K562 (cell line): ENCODE data around the gene CENPA. TPM values are rescaled to one million over a fixed set of nuclear protein-coding genes. Genes with fewer than 3 reads are reported as not detected.

Experiments
- ASH1L ChIP-seq: fragments of 450-650 bp; IDR thresholded peaks from 2 replicates; pipeline ENCODE4 v1.6.1; 2018; ENCODE audit warnings: borderline replicate concordance, mild to moderate bottlenecking, low read depth; ENCODE audit not compliant: partially characterized antibody
- ATF7 ChIP-seq: fragments of 450-650 bp; IDR thresholded peaks from 2 replicates; pipeline ENCODE4 v1.7.1; 2014; ENCODE audit warnings: mild to moderate bottlenecking, moderate library complexity
- CXXC5 ChIP-seq: fragments of 250-450 bp; sonication (Bioruptor Pico); IDR thresholded peaks from 2 replicates; pipeline ENCODE4 v1.8.0; 2022; ENCODE audit warnings: inconsistent platforms, mild to moderate bottlenecking, moderate library complexity
- E2F4 ChIP-seq: sonication (generic); formaldehyde crosslinking; IDR thresholded peaks from 2 replicates; pipeline ENCODE4 v1.8.0; 2022; ENCODE audit warnings: mild to moderate bottlenecking, low read depth, missing genetic modification reagents
- FUS ChIP-seq: fragments of 200-400 bp; formaldehyde crosslinking; optimal IDR thresholded peaks from 2 replicates; pipeline ENCODE3; 2017; ENCODE audit warnings: low read depth, low read length
- HMGXB4 ChIP-seq: sonication (generic); formaldehyde crosslinking; IDR thresholded peaks from 2 replicates; pipeline ENCODE4 v1.8.1; 2023; ENCODE audit warnings: mild to moderate bottlenecking, missing genetic modification reagents
- JUN ChIP-seq, 2 experiments: sonication (generic) in 1 of 2; formaldehyde crosslinking in 1 of 2; IDR thresholded peaks; 2 replicates each; pipeline versions ENCODE4 v1.6.1 to v1.8.0; 2012 to 2022; ENCODE audit warnings: borderline replicate concordance in 2 of 2, mild to moderate bottlenecking in 2 of 2, improper control_type of control experiment in 1 of 2, low read depth in 1 of 2, low read length in 1 of 2, missing genetic modification reagents in 1 of 2
- L3MBTL2 ChIP-seq: fragments of 450-650 bp; IDR thresholded peaks from 2 replicates; pipeline ENCODE4 v1.6.1; 2016; ENCODE audit warnings: mild to moderate bottlenecking, moderate library complexity
- MBD1 ChIP-seq: fragments of 250-450 bp; sonication (Bioruptor Pico); IDR thresholded peaks from 2 replicates; pipeline ENCODE4 v1.8.0; 2022; ENCODE audit warnings: inconsistent platforms
- NONO ChIP-seq, 2 experiments: fragments of 200-400 bp in 1 of 2; fragments of 450-650 bp in 1 of 2; formaldehyde crosslinking in 1 of 2; IDR thresholded peaks; 2 replicates each; pipeline ENCODE4 v1.6.1; 2017; ENCODE audit warnings: low read depth in 2 of 2, mild to moderate bottlenecking in 2 of 2, moderate library complexity in 2 of 2, low read length in 1 of 2
- PHB ChIP-seq: fragments of 250-450 bp; sonication (Bioruptor Pico); IDR thresholded peaks from 2 replicates; pipeline ENCODE4 v1.5.0; 2021
- RFX1 ChIP-seq: fragments of 450-650 bp; IDR thresholded peaks from 2 replicates; pipeline ENCODE4 v1.6.1; 2016; ENCODE audit warnings: mild to moderate bottlenecking, moderate library complexity
- RNF2 ChIP-seq: sonication (generic); IDR thresholded peaks from 2 replicates; pipeline ENCODE4 v1.6.1; 2016
- SREBF2 ChIP-seq: sonication (generic); formaldehyde crosslinking; IDR thresholded peaks from 2 replicates; pipeline ENCODE4 v1.4.0; 2020; ENCODE audit warnings: mild to moderate bottlenecking, missing genetic modification reagents
- TAF15 ChIP-seq: fragments of 200-400 bp; formaldehyde crosslinking; IDR thresholded peaks from 2 replicates; pipeline ENCODE4 v1.6.1; 2017; ENCODE audit warnings: mild to moderate bottlenecking, low read depth, low read length, moderate library complexity
- TAF9B ChIP-seq: fragments of 450-650 bp; IDR thresholded peaks from 2 replicates; pipeline ENCODE4 v1.6.1; 2018; ENCODE audit warnings: mild to moderate bottlenecking; ENCODE audit not compliant: partially characterized antibody
- TEAD1 ChIP-seq, 2 experiments: fragments of 450-650 bp in 1 of 2; sonication (generic) in 1 of 2; formaldehyde crosslinking; IDR thresholded peaks; 2 replicates each; pipeline versions ENCODE4 v1.4.0 to v1.8.0; 2020 to 2022; ENCODE audit warnings: mild to moderate bottlenecking in 2 of 2, missing genetic modification reagents in 1 of 2
- TFAP4 ChIP-seq: sonication (generic); formaldehyde crosslinking; IDR thresholded peaks from 2 replicates; pipeline ENCODE4 v1.8.0; 2022; ENCODE audit warnings: missing genetic modification reagents, mild to moderate bottlenecking, moderate library complexity, borderline replicate concordance
- ZNF316 ChIP-seq: fragments of 450-650 bp; IDR thresholded peaks from 2 replicates; pipeline ENCODE4 v1.6.1; 2016
- ZNF511 ChIP-seq: sonication (generic); formaldehyde crosslinking; IDR thresholded peaks from 2 replicates; pipeline ENCODE4 v1.8.0; 2022; ENCODE audit warnings: mild to moderate bottlenecking, missing genetic modification reagents
- ZNF561 ChIP-seq: fragments of 450-650 bp; formaldehyde crosslinking; conservative IDR thresholded peaks from 2 replicates; pipeline ENCODE4 v1.4.0; 2020; ENCODE audit warnings: mild to moderate bottlenecking, moderate library complexity
- polyA plus RNA-seq, 8 experiments: library from polyadenylated mRNA; depleted of rRNA in 4 of 8; stranded (reverse) in 5 of 8; unstranded in 3 of 8; fragments of >200 nt; fragmentation: Nextera tagmentation in 2 of 8; fragmentation: Illumina TruSeq in 1 of 8; extraction: Ambion mirVana in 2 of 8; extraction: Trizol in 1 of 8; gene quantifications; 2 replicates each; pipeline versions ENCODE4 v1.2.1 to v1.2.3, GENCODE V29; 2011 to 2014; ENCODE audit warnings: inconsistent platforms in 1 of 8, missing spikeins in 1 of 8
- total RNA-seq, 7 experiments: library from RNA; depleted of rRNA in 6 of 7; stranded (reverse); fragments of >200 nt in 6 of 7; fragmentation: Illumina TruSeq in 2 of 7; extraction: Trizol in 2 of 7; gene quantifications; 2 replicates each; pipeline versions ENCODE4 v1.2.1 to v1.2.3, GENCODE V29; 2011 to 2021; ENCODE audit warnings: low replicate concordance in 1 of 7

CENPA gene
- total and polyA plus RNA-seq, 9 of the 15 experiments (the other 6 are each of a cell fraction or from before 2014, with no cell fraction given): 11.3 to 61.7 (median 44.7) TPM

GRCh38 chr2:26785431-26786206 lies at the start of gene CENPA (continued):
- TF ChIP-seq RFX1 (peak; percentile 32; the same call in 1 of the 2 replicates), MBD1 (CRISPR knock-in tag) (0 out of 2 replicates have a peak, but pooled peaks have one; percentile 28), CXXC5 (peak; percentile 95), JUN (IDR thresholded peaks at IDR 0.05; ENCODE audit: borderline replicate concordance, low read depth, low read length) (0 out of 2 replicates have a peak, but pooled peaks have one; percentile 5), JUN (CRISPR knock-in tag; IDR thresholded peaks at IDR 0.05; ENCODE audit: borderline replicate concordance) (no peak), HMGXB4 (0 out of 2 replicates have a peak, but pooled peaks have one; percentile 24), ZNF511 (CRISPR knock-in tag) (0 out of 2 replicates have a peak, but pooled peaks have one; percentile 58), E2F4 (CRISPR knock-in tag) (peak; percentile 96), L3MBTL2 (peak; percentile 98), NONO (IDR thresholded peaks at IDR 0.05; ENCODE audit: low read depth in 2 of 2, low read length in 1 of 2) (0 out of 4 replicates have a peak, but pooled peaks of 1 of the 2 experiments have one; percentile 75), TEAD1 (CRISPR knock-in tag; IDR thresholded peaks at IDR 0.05) (peak in 1 of 2 experiments; percentile 54; a peak in 1 of 4 replicates), TAF9B (peak; percentile 37), PHB (CRISPR knock-in tag) (no peak), ZNF561 (CRISPR knock-in tag) (no peak), RNF2 (0 out of 2 replicates have a peak, but pooled peaks have one; percentile 48), FUS (peak; percentile 28), TAF15 (no peak), SREBF2 (CRISPR knock-in tag) (0 out of 2 replicates have a peak, but pooled peaks have one; percentile 12), ASH1L (peak; percentile 99), ZNF316 (peak; percentile 51; the same call in 1 of the 2 replicates), ATF7 (peak; percentile 89), TFAP4 (peak; percentile 68; the same call in 1 of the 2 replicates)
